ENCODE measurements around the gene LRCH1.

The LRCH1 gene

DNA sequence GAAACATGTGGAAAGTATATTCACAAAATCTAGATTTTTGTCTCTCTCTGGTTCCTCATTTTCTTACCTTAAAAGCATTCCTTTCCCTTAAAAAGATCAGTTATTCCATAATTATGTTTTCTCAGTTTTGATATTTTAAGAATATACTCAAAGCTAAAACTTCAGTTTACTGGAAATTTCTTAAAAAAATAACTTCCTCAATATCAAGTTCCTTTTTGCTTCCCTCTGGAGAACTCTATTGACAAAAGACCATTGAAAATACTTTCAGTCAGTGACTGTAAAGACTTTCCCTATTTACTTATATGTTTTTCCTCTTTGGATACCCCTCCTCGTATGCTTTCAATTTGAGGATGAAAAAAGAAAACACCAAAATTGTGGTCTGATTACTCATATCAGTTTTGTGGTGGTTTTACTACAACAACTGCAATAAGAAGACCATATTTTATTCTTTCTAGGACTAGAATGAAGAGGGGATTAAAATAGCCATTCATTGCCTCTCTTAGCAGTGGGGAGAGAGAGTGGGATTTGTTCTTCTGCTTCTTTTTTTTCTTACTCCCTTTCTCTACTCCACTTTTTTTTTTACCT is 130.8 kb downstream of the LRCH1 start:
- no peak for DNase-seq
- no peak for TF ChIP-seq GATA1 (IDR thresholded peaks at IDR 0.05; ENCODE audit: low read depth, low read length)
- no peak for TF ChIP-seq POLR2A (IDR thresholded peaks at IDR 0.05; ENCODE audit: low read length)

DNA sequence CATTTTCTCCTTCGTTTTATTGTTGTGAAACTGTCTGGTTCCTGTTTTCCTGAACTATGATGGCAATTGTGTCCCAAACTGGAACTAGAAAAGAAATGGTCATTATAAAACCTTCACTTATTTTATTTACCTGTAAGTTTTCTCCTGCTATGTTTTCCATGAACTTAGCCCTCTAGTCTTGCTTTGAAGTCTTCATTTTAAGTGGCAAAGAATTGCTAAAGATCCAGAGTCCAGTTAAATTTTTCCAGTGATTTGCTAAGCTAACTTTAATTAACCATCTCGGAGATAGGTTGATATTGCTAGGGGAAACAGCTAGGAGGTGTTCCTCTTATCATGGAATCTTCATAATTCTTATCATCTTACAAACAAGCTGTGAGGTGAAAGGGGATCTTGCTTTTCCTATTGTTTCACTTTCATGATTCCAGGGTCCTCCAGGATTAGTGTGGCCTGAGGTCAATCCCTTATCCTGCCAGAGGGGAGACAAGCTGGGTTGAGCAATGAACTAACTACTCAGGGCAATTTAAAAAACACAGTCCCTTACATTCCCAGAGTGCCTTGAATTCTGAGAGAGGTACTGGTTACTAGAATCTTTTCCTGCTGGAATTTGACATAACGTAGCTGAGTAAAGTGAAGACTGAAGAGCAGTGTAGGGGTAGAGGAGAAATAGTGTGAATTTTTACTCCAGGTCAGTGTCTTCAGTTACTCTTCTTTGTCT is 131.5 kb downstream of the LRCH1 start:
- DNase-seq = no peak
- TF ChIP-seq POLR2A (IDR thresholded peaks at IDR 0.05; ENCODE audit: low read length) (no peak), GATA1 (IDR thresholded peaks at IDR 0.05; ENCODE audit: low read depth, low read length) (no peak)

DNA sequence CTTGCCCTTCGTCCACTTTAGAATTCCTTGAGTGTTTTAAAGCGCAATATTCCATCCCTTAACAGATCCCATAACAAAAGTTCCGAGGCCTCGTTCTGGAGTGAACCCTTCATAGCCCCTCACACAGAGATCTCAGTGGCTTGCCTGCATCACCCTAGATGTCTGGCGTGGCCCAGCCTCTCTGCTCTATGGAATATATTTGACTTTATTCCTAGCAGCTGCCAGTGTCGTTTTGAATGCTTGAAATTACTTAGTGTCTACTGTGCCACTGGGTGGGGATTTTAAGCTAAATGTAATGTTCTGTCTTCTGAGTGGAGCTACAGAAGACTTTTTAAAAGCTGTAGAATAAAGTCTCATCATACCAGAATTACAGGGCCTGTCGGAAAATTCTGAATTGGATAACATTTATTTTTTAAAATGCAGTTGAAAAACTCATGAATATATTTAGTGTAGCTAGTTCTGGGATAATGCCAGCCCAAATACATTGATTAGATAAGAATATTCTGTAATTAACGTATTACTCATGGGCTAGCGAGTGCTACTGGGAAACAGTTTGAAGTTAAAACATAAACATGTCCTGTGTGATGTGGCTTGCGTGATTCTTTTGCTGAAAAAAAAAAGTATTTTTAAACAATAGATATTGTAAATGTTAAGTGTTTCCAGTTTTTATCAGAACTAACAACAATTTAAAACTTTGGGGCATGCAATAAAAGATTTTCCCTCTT is 132.2 kb downstream of the LRCH1 start:
- TF ChIP-seq GATA1 (IDR thresholded peaks at IDR 0.05; ENCODE audit: low read depth, low read length) (no peak), POLR2A (IDR thresholded peaks at IDR 0.05; ENCODE audit: low read length) (no peak)
- peak; percentile 24 to 39 for DNase-seq

DNA sequence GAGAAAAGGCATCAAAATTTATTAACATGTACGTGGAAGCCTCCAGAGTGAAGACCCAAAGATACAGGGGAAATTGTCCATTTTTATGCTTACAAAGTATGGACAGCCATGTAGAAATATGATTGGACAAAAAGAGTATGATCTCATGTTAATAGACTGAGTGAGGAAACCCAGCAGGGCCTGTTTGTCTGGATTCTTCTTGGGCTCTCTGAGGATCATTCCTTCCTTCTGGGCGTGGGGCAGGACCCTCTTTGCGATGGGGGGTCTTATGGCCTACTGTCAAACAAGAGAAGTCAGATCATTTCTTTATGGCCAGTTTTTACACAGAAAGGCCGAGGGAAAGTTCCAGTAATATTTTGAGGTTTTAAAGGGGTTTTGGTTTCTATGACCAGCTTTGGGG is 133.2 kb downstream of the LRCH1 start:
- no peak for TF ChIP-seq GATA1 (IDR thresholded peaks at IDR 0.05; ENCODE audit: low read depth, low read length)
- DNase-seq = no peak

DNA sequence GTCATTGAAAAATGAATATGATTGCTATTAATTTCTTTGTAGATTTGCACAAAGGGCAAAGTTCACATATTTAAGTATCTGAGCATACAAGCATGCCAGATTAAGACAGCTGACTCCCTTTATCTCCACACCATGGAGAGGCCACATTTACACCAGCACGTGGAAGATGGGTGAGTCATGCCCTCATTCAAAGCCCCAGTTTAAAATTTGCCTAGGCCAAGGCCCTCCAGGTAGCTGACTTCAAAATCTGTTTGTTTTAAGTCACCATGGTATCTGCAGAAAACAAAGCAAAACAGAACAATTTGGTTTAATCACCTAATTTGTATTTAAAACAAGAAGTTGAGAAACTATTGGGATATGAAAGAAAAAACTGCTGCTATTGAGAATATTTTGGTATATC is 134.8 kb downstream of the LRCH1 start:
- peak; percentile 87 to 92 for DNase-seq
- no peak for TF ChIP-seq POLR2A (IDR thresholded peaks at IDR 0.05; ENCODE audit: low read length)
- no peak for TF ChIP-seq GATA1 (IDR thresholded peaks at IDR 0.05; ENCODE audit: low read depth, low read length)

DNA sequence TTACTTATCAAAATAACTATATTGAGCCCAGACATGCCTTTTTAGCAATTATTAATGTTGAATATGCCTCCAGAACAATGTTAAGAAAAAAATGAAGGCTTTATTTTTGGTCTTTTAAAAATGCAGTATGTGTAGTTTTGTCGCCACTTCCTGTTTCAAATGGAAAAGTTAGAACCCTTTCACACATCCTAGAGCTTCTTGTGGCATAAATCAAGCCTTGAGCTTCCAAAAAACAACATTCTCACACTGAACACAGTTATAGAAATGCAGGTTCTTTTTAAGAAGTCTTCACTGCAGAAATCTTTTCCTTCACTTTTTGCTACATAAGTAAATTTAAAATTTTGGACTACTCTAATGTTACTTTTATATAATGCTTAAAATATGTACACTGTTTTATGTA is 135.3 kb downstream of the LRCH1 start:
- DNase-seq = no peak
- TF ChIP-seq GATA1 (IDR thresholded peaks at IDR 0.05; ENCODE audit: low read depth, low read length) (no peak), POLR2A (IDR thresholded peaks at IDR 0.05; ENCODE audit: low read length) (no peak)

DNA sequence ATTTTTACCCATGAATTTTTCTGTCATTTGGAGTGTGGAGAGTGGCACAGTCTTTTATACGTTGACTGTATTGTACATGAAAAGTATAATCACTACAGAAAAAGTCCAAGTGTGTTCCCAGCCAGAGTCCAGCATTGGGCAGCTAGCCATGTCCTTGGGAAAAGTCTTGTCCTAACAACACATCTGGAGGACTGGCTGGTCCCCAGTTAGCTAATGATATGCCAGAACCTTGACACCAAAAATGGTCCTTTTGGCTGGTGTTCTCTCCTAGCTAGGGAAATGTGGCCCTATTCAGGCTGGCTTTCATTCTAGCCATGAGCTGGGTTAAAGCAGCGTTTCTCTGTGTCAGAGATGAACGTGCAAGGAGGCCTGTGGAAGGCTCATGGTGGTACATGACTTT is 145.0 kb downstream of the LRCH1 start:
- no peak for DNase-seq
- no peak for TF ChIP-seq GATA1 (IDR thresholded peaks at IDR 0.05; ENCODE audit: low read depth, low read length)

DNA sequence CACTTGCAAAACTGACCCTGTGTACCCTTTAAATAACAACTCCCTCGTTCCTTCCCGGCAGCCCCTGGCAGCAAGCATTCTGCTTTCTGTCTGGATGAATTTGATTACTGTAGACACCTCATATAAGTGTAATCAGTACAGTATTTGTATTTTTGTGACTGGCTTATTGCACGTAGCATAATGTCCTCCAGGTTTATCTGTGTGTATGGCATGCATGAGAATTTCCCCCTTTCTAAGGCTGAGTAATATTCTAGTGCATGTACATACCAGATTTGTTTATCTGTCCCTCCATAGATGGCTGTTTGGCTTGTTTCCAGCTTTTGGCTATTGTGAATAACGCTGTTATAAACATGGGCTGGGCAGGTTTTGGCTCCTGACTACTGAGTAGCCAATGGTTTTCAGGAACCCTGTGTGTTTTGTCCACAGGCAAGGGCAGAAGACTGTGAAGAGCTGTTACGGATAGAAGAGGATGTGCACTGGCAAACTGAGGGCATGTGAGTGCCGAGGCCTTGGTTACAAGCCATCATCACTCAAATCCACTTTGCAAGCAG is 146.0 kb downstream of the LRCH1 start:
- no peak for TF ChIP-seq GATA1 (IDR thresholded peaks at IDR 0.05; ENCODE audit: low read depth, low read length)
- no peak for TF ChIP-seq POLR2A (IDR thresholded peaks at IDR 0.05; ENCODE audit: low read length)
- peak; percentile 85 to 91 for DNase-seq

DNA sequence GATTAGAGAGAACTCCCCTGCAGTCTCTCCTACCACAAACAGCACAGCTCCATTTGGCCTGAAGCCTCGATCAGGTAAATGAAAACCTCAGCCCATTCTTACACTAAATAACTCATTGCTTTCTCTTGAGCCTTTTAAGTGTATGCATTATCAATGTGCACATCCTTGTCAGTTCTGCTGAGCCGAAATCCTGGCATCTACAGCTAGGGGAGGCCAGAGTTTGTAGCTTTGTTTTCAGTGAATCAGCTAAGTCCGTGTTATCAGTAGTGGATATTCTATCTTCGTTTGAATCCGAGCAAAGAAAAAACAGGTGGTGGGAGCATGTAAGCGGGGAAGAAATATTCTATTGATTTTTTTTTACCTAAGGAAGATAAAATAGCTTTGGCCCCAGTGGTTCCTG is 159.6 kb downstream of the LRCH1 start:
- TF ChIP-seq POLR2A (IDR thresholded peaks at IDR 0.05; ENCODE audit: low read length) (no peak), GATA1 (IDR thresholded peaks at IDR 0.05; ENCODE audit: low read depth, low read length) (no peak)
- DNase-seq = no peak

DNA sequence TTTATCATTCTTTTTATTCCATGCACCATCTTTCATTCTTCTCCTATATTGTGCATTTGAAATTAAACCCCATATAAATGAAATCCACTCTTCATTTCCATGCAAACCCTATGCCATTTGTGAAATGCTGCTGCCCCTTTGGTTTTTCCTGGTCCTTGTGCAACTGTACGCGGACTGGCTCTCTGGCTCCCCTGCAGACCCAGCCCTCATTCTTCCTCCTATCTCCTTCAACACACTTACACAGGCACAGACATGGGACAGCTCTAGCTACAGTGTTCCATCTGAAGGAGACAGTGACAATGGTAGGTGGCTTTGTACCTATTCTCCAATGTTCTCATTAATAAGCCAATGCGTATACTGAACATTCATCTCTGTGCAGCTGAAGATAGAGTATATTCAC is 162.4 kb downstream of the LRCH1 start:
- no peak for DNase-seq
- TF ChIP-seq POLR2A (IDR thresholded peaks at IDR 0.05; ENCODE audit: low read length) = no peak
- no peak for TF ChIP-seq GATA1 (IDR thresholded peaks at IDR 0.05; ENCODE audit: low read depth, low read length)

DNA sequence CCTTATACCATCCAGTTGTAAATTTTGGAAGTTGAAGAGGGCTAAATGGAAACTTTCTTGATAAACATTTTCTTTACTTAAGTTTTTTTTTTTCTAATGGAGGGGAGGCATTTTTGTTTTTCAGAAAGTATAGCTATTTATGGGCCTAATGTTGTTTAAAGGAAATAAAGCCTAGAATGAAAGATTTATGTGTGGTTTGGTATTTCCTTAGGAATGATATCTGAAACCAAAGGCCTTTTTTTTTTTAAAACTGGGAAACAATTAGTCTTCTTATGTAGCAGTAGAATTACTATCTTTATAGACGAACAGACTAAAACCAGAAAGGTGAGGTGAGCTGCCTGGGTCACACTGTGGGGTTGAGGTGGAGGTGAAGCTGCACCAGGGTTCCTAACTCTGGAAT is 163.9 kb downstream of the LRCH1 start:
- no peak for DNase-seq
- TF ChIP-seq GATA1 (IDR thresholded peaks at IDR 0.05; ENCODE audit: low read depth, low read length) = no peak
- no peak for TF ChIP-seq POLR2A (IDR thresholded peaks at IDR 0.05; ENCODE audit: low read length)

DNA sequence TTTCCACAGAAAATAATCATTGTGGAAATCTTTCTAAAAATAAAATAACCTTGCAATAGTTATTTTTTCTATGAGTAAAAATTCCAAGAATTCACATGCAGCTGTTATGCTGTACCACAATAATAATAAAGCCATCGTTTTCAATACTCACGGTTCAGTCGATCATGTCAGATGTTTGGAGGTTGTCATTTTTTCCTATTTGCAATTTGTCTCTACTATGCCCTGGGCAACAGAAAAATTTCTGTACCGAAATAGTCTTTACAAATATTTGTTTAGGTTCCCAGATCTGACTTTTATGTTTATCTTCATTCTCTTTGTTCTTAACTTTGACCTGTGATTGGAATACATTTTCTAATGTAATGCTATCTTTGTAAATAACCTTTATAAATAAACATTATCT is 164.3 kb downstream of the LRCH1 start:
- TF ChIP-seq GATA1 (IDR thresholded peaks at IDR 0.05; ENCODE audit: low read depth, low read length) = no peak
- no peak for TF ChIP-seq POLR2A (IDR thresholded peaks at IDR 0.05; ENCODE audit: low read length)
- no peak for DNase-seq

DNA sequence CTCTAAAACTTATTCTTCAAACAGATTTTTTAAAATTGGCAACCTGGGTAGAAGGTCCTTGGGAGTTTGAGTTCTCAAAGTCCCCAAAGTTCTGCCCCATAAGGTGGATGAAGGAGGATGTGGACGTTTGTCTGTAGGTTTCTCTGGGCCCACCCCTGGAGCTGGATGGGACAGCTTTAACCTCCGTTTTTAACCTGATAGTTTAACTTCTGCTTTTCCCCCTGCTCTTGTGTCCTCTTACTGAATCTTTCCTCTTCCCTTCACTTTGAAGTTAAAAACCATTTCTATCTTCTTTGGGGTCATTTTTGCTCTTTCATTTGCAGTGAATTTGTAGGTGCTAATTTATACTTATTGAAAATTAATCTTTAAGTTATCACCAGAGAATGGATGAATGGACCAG is 164.9 kb downstream of the LRCH1 start:
- DNase-seq = no peak
- TF ChIP-seq POLR2A (IDR thresholded peaks at IDR 0.05; ENCODE audit: low read length) (no peak), GATA1 (IDR thresholded peaks at IDR 0.05; ENCODE audit: low read depth, low read length) (no peak)

DNA sequence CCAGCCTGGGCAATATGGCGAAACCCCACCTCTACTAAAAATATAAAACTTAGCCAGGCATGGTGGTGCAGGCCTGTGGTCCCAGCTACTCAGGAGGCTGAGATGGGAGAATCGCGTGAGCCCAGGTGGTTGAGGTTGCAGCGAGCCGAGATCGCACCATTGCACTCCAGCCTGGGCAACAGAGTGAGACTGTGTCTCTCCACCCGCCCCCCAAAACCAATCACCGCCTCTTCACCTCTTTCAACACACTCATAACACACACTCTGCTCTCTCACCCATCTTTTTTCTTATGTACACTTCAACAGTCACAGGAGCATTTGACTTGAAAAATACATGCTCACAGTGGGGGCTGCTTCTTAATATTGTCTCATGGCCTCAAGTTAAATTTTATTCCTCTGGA is 167.2 kb downstream of the LRCH1 start:
- no peak for DNase-seq
- no peak for TF ChIP-seq POLR2A (IDR thresholded peaks at IDR 0.05; ENCODE audit: low read length)
- no peak for TF ChIP-seq GATA1 (IDR thresholded peaks at IDR 0.05; ENCODE audit: low read depth, low read length)

DNA sequence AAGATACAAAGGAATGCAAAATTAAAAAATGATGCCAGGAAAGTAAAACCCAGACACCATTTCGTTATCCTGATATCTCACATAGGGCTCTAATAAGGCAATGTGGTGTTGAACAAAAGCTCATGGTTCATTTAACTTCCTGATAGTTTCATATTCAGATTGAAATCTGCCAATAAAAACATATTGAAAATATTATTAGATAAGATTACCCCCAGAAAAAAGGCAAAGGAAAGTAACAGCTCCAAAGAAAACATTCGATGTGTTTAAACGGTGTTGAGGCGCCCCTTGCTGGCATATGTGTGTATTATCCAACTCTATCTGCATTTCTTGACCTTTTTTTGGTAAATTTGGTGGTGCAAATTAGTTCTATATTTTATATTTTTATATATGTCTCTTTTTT is 168.1 kb downstream of the LRCH1 start:
- no peak for TF ChIP-seq POLR2A (IDR thresholded peaks at IDR 0.05; ENCODE audit: low read length)
- no peak for TF ChIP-seq GATA1 (IDR thresholded peaks at IDR 0.05; ENCODE audit: low read depth, low read length)
- peak; percentile 57 to 75 for DNase-seq

Measured in erythroblast (primary cell).